AG10803 (cell line): Measurements from ENCODE around the gene CD84.
"Not testable (repeated sequence)": the region's sequence is repeated elsewhere in the genome, so short reads cannot be mapped to it uniquely, and the experiment has no call there.

Experiments used
- DNase-seq: peaks from one replicate; pipeline ENCODE4 v3.0.0; 2010; ENCODE audit warnings: low read depth
- H3K4me3 ChIP-seq: 2 replicates; pipeline ENCODE4 v1.5.1; 2011; ENCODE audit warnings: mild to moderate bottlenecking, low read length, control low read depth
- TF ChIP-seq, protein P1 (sequence below): conservative IDR thresholded peaks from 2 replicates; pipeline ENCODE4 v1.5.1; 2011; ENCODE audit warnings: mild to moderate bottlenecking, low read length, control low read depth, inconsistent platforms

CD84 gene

DNA sequence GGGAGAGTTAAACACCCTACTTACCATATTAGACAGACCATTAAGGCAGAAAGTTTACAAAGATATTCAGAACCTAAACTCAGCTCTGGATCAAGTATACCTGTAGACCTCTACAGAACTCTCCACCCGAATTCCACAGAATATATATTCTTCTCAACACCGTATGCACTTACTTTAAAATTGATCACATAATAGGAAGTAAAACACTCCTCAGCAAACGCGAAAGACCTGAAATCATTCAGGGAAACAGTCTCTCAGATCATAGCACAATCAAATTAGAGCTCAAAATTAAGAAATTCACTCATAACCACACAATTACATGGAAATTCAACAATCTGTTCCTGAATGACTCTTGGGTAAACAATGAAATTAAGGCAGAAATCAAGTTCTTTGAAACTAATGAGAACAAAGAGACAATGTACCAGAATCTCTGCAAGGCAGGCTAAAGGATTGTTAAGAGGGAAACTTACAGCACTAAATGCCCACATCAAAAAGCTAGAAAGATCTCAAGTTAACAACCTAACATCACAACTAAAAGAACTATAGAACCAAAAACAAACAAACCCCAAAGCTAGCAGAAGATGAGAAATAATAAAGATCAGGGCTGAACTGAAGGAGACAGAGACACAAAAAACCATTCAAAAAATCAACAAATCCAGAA is 19.1 kb downstream of the CD84 start:
- TF ChIP-seq, protein P1, sequence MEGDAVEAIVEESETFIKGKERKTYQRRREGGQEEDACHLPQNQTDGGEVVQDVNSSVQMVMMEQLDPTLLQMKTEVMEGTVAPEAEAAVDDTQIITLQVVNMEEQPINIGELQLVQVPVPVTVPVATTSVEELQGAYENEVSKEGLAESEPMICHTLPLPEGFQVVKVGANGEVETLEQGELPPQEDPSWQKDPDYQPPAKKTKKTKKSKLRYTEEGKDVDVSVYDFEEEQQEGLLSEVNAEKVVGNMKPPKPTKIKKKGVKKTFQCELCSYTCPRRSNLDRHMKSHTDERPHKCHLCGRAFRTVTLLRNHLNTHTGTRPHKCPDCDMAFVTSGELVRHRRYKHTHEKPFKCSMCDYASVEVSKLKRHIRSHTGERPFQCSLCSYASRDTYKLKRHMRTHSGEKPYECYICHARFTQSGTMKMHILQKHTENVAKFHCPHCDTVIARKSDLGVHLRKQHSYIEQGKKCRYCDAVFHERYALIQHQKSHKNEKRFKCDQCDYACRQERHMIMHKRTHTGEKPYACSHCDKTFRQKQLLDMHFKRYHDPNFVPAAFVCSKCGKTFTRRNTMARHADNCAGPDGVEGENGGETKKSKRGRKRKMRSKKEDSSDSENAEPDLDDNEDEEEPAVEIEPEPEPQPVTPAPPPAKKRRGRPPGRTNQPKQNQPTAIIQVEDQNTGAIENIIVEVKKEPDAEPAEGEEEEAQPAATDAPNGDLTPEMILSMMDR = no peak
- no peak overlapping the region for H3K4me3 ChIP-seq
- no peak for DNase-seq

DNA sequence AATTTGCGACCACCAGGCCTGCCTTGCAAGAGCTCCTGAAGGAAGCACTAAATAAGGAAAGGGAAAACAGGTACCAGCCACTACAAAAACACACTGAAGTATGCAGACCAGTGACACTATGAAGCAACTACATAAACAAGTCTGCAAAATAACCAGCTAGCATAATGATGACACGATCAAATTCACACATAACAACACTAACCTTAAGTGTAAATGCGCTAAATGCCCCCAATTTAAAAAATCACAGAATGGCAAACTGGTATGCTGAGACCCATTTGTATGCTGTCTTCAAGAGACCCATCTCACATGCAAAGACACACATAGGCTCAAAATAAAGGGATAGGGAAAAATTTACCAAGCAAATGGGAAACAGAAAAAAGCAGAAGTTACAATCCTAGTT is 19.9 kb downstream of the CD84 start:
- DNase-seq = not testable (repeated sequence)

DNA sequence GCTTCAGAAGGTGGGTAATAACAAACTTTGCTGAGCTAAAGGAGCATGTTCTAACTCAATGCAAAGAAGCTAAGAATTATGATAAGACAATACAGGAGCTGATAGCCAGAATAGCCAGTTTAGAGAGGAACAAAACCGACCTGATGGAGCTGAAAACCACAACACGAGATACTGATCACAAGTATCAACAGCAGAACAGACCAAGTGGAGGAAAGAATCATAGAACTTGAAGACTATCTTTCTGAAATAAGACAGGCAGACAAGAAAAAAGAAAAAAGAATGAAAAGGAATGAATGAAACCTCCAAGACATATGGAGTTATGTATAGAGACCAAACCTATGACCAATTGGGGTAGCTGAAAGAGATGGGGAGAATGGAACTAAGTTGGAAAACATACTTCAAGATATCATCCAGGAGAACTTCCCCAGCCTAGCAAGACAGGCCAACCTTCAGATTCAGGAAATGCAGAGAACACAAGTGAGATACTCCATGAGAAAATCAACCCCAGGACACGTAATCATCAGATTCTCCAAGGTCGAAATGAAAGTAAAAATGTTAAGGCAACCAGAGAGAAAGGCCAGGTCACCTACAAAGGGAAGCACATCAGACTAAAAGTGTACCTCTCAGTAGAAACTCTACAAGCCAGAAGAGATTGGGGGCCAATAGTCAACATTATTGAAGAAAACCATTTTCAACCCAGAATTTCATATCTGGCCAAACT is 20.5 kb downstream of the CD84 start:
- no peak for DNase-seq
- TF ChIP-seq, protein P1 = no peak
- H3K4me3 ChIP-seq = no peak overlapping the region

More for the DNA sequence above, 19.9 kb downstream of the CD84 start:
- not testable (repeated sequence) for H3K4me3 ChIP-seq

GRCh38 chr1:160553778-160554177 is 25.5 kb downstream of the CD84 start:
- DNase-seq = no peak
- TF ChIP-seq, protein P1 = no peak
- H3K4me3 ChIP-seq = no peak overlapping the region

DNA sequence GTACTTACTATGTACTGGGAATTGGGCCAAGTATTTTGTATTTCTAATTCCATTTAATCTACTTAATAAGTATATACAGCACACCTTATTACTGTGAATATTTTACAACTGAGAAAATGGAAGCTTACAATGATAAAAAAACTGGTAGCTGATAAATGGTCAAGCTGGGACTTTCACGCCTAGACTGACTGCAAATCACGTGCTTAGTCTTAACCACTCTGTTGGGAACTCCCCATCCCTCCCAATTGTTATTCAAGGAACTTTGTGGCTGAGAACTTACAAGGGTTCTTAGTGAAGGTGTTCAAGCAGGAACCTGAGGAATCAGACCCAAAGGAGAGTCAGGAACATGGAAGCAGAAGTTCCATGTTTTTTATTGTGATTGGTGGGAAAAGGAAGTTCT is 26.9 kb downstream of the CD84 start:
- TF ChIP-seq, protein P1 = no peak
- H3K4me3 ChIP-seq = no peak overlapping the region

DNA sequence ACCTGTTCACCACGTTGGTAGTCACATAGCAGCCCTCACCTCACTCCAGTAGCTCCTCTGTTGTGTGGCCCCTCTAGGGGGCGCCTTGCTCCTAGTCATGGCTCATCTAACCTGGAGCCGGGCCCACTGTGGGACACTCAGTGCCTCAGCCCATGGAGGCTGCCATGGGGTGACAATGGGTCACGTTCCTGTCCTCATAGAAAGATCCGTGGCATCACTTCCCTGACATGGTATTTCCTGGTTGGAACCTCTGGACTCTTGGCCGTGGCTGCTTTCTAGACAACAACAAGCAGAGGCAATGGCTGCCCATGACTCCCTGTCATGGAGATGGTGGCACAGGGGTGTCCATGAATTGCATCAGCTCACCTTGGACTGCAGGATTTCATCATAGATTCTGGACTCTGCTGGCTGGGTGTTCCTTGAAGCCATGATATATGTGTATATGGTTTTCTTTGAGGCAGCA is 28.7 kb downstream of the CD84 start:
- TF ChIP-seq, protein P1 = no peak
- no peak for DNase-seq
- no peak overlapping the region for H3K4me3 ChIP-seq

More for the DNA sequence above, 26.9 kb downstream of the CD84 start:
- DNase-seq = no peak

DNA sequence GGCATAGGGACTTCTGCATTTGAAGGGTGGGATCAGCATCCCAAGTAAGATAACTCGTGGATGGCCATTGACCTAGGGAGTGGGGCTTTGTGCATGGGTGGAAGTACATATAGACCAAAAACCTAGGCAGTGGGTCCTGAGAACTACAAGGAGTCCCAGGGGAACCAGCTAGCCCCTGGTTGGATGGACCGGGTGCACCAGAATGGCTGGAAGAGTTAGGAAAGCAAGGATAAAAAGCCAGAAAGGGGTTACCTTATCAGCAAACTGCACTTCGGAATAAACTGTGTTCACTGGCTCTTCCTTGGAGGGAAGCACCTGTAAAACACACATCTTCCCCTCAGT is 29.7 kb downstream of the CD84 start:
- H3K4me3 ChIP-seq = no peak overlapping the region
- TF ChIP-seq, protein P1 = no peak
- DNase-seq = no peak
